ENCODE measurements around the gene SLC66A2. TPM values are rescaled to one million over a fixed set of nuclear protein-coding genes. Genes with fewer than 3 reads are reported as not detected.

The SLC66A2 gene
- total and polyA plus RNA-seq, 2 of the 13 experiments (the other 11 are each of a cell fraction or from before 2014, with no cell fraction given): 33.5 to 41.9 TPM

DNA sequence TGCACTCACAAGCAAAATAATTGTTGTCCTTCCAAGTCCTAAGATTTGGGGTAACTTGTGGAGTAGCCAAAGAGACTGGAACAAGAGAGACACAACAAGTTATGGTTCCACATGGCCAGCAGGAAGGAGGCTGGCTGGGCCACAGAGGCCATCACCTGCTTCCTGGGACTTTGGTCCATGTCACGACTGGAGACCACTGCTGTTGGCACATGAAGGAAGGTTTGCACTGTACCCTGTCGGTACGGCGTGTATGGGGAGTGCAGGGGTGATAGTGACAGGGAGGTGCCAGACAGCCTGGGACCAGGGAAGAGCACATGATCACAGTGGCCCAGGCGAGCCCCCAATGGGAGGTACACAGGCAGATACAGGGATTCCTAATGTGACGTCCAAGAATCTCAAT is 15.5 kb downstream of the SLC66A2 start (continued):
- peak; percentile 51; the same call in 1 of the 2 replicates for TF ChIP-seq MED1 (CRISPR knock-in tag; IDR thresholded peaks at IDR 0.05)
- no peak for TF ChIP-seq ZNF749 (CRISPR knock-in tag; IDR thresholded peaks at IDR 0.05; ENCODE audit: borderline replicate concordance)

DNA sequence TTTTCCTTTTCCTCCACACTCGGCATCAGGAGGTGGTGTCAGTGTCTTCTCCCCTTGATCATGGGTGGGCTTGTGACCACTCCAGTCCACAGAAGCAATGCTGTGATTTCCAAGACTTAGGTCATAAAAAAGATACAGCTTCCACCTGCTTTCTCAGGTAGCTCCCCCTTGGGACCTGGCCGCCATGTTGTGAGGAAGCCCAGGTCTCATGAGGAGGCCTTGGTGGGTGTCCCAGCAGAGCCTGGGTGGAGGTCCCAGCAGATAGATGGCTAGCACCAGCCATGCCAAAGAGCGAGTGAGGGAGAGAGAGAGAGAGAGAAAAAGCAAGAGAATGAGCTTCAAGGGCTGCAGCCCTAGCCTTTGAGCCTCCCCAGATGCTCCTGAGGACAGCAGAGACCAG is 16.0 kb downstream of the SLC66A2 start:
- WGBS (ENCODE audit: low lambda C conversion rate): 100% methylated on average over 2 of the region's 3 CpGs
- Histone ChIP-seq H4K20me1 (ENCODE audit: insufficient read depth, low read length) (peaks cover 15% of the 10 kb centered on the region), H3K27ac (ENCODE audit: extremely low read length, insufficient read depth, low read length) (peak overlapping the region; percentile 88), H2AFZ (ENCODE audit: low read length) (no peak overlapping the region), H3K4me1 (ENCODE audit: insufficient read depth, low read length) (peaks cover 61% of the 10 kb centered on the region), H3K4me3 (replicated peaks in 1 of 3; ENCODE audit: insufficient read depth in 1 of 3, low read depth in 2 of 3, low read length in 3 of 3) (no peak overlapping the region; a peak in 1 of 6 replicates), H3K79me2 (ENCODE audit: insufficient read depth, low read length) (peaks cover 86% of the 10 kb centered on the region), H3K36me3 (replicated peaks in 1 of 2; ENCODE audit: control insufficient read depth in 1 of 2, insufficient read depth in 2 of 2, low read length in 2 of 2) (peaks cover 0 to 6% of the 10 kb centered on the region in 2 experiments; a peak in 2 of 5 replicates), H3K9me3 (ENCODE audit: low read length) (peaks cover 6% of the 10 kb centered on the region; the same call in 1 of the 2 replicates), H3K27me3 (ENCODE audit: control insufficient read depth in 1 of 2, insufficient read depth in 2 of 2, low read length in 2 of 2) (no peaks in the 10 kb centered on the region), H3K4me2 (ENCODE audit: low read depth, low read length) (peak overlapping the region; percentile 74), H3K9ac (ENCODE audit: insufficient read depth, low read depth, low read length) (0 out of 2 replicates have a peak overlapping the region, but pooled peaks have one; percentile 3)
- TF ChIP-seq ZNF101 (CRISPR knock-in tag; IDR thresholded peaks at IDR 0.05; ENCODE audit: borderline replicate concordance, low read depth) (no peak), YY1 (IDR thresholded peaks at IDR 0.05; ENCODE audit: insufficient read depth, insufficient replicate concordance, low read depth, low read length) (peak; percentile 57)
- TF ChIP-seq, protein P1, sequence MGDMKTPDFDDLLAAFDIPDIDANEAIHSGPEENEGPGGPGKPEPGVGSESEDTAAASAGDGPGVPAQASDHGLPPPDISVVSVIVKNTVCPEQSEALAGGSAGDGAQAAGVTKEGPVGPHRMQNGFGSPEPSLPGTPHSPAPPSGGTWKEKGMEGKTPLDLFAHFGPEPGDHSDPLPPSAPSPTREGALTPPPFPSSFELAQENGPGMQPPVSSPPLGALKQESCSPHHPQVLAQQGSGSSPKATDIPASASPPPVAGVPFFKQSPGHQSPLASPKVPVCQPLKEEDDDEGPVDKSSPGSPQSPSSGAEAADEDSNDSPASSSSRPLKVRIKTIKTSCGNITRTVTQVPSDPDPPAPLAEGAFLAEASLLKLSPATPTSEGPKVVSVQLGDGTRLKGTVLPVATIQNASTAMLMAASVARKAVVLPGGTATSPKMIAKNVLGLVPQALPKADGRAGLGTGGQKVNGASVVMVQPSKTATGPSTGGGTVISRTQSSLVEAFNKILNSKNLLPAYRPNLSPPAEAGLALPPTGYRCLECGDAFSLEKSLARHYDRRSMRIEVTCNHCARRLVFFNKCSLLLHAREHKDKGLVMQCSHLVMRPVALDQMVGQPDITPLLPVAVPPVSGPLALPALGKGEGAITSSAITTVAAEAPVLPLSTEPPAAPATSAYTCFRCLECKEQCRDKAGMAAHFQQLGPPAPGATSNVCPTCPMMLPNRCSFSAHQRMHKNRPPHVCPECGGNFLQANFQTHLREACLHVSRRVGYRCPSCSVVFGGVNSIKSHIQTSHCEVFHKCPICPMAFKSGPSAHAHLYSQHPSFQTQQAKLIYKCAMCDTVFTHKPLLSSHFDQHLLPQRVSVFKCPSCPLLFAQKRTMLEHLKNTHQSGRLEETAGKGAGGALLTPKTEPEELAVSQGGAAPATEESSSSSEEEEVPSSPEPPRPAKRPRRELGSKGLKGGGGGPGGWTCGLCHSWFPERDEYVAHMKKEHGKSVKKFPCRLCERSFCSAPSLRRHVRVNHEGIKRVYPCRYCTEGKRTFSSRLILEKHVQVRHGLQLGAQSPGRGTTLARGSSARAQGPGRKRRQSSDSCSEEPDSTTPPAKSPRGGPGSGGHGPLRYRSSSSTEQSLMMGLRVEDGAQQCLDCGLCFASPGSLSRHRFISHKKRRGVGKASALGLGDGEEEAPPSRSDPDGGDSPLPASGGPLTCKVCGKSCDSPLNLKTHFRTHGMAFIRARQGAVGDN (CRISPR knock-in tag; IDR thresholded peaks at IDR 0.05): peak; percentile 47; the same call in 1 of the 2 replicates
- DNase-seq (ENCODE audit: low spot score) (no peak), ATAC-seq (no peak), FAIRE-seq (no peak)
- ChIA-PET CTCF (ENCODE audit: low intra/inter-chr PET ratio, low total read pairs) (interaction anchor here (1.8 to 2.8 kb wide), 2 partner anchors 29 to 53 kb away, joined by 8 to 23 read pairs; partner anchors contain the start of genes HSBP1L1 and TXNL4A), POLR2A (interaction anchor here (0.8 to 3.0 kb wide), 12 partner anchors 12 to 312 kb away, joined by 3 to 45 read pairs (median 6); partner anchors contain the start of genes ADNP2, HSBP1L1, PARD6G and SLC66A2)
- BruUV-seq (replicated peaks): no TSS peak
- intact Hi-C loops (cut with micrococcal nuclease; ENCODE audit: unreplicated experiment) (loop anchor here (2.0 kb wide), 2 partner anchors 169 to 219 kb away; no protein-coding TSS in a partner anchor), in situ Hi-C loops (cut with HindIII; ENCODE audit: extremely low pct_ligation_motif_present, low pct_unique_long_range_greater_than_20kb) (loop anchor here (10.0 kb wide), 1 partner anchor 169 kb away; the partner anchor contains the start of gene ADNP2)
